ENCODE data around the gene MOB2. TPM values are rescaled to one million over a fixed set of nuclear protein-coding genes. Genes with fewer than 3 reads are reported as not detected.
A peak's percentile ranks its signal among the peaks of the same experiment; 100 is the strongest.

The MOB2 gene
- total RNA-seq, 1 experiment from 2014 or later, result 15.2 TPM

DNA sequence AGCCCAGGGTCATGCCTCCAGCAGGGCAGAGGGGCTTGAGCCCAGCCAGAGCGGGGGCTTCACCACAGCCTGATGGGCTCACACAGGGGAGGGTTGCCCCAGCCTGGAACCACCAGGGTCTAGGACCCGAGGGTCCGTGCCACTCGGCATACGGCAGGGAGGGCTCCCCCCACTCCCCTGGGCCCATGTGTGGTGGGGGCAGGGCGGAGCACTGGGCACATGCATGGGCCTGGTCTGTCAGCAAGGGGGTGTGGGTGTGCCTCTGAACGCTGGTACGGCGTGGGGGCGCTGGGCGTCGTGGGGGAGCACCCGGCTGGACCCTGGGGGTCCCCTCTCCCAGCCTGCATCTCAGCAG is 29.3 kb downstream of the MOB2 start:
- no peak for DNase-seq (ENCODE audit: low spot score)

DNA sequence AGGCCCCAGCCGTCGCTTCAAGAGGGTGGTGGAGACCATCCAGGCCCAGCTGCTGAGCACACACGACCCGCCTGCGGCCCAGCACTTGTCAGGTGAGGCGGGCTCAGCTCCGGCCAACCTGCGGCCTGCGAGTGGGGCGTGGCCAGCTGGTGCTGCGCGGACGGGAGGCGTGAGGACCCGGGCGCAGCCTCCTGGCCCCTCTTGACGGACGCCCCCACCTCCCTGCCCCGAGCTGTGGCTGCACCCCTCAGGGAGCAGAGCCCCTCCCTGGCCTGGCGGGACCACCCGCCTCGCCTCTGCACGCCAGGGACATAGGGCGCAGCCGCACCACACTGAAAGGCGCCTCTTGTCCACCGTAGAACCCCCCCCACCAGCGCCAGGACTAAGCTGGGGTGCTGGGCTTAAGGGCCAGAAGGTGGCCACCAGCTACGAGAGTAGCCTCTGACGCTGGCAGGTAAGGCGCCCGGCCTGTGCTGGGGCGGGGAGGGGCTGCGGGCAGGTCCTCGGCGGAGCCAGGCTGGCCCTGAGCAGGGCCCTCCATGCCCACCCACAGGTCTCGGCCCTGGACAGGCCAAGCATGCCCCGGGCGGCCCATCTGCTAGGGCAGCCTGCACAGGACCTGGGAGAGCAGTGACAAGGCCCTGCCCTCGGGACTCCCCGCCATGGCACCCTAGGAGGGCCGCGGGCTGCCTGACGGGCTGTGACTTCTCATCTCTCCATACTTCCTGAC is 29.8 kb downstream of the MOB2 start:
- DNase-seq (ENCODE audit: low spot score), result no peak

DNA sequence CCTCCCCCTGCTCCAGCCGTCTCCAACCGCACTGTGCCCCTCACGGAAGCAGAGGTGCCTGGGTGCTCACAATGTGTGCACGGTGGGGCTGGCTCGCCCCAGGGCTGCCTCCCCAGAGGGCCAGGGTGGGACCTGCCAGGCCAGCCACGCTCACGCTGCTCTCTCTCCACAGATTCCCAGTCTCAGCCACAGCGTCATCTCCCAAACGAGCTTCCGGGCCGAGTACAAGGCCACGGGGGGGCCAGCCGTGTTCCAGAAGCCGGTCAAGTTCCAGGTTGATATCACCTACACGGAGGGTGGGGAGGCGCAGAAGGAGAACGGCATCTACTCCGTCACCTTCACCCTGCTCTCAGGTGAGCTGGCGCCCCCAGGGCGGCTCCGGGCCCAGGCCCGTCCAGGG is 30.4 kb downstream of the MOB2 start:
- DNase-seq (ENCODE audit: low spot score), result no peak

DNA sequence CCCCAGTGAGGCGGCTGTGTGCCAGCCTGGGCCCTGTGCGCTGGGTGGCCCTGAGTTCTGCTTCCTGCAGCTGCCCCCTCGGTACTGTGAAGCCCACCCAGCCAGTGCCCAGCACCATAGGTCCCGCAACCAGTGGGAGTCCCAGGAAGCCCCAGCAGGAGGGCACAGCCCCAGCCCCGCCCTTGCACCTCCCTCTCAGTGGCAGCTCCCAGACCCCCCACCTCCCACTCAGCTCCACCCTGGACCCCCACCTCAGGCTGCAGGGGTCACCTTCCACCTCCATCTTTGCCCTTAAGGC is 30.9 kb downstream of the MOB2 start:
- no peak for DNase-seq (ENCODE audit: low spot score)

DNA sequence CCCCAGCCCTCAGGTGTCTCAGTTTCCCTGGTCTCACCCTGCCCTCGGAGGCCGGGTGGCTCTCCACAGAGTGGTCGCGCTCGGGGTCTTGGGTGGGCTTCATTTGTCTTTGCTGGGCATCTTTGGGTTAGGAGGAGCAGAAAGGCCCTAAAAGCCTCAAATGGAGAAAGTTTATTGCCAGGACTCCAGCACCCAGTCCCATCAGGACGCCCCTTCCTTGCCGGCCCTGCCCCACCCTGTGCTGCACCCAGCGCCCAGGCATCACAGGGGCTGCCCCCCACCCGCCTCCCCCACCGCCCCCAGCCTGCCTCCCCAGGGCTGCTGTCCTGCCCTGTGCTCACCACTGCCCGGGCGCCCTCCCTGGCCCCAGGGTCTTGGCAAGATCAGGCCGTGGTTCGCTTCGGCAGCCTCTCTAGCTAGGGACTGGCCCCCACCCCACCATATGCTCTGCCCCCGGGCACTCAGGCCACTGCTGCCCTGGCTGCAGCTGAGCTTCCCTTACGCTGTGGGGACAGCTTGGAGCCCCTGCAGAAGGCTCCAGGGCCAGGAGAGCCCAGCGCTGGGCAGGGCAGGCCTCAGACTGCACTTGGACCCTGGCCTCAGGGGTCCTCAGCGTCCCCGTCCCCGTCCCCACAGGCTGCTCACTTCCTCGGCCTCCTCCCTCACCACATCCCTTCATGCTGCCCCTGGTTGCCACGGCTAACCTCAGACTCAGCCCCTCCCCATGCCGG is 31.4 kb downstream of the MOB2 start:
- no peak for DNase-seq (ENCODE audit: low spot score)

DNA sequence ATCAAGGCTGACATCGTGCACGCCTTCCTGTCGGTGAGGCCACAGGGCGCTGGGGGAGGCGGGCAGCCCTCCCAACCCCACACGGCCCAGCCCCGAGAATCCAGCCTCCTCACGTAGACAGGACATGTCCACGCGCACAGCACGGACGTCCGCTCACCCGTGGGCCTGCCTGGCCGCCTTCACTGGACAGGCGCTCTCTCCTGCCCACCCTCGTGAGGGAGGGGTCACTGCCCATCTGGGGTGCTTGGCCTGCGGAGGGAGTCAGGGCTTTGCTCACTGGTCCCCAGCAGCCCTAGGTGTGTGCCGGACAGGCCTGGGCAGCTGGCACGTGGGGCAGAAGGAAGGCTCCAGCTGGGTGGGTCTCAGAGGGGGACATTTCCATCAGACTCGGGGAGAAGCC is 32.0 kb downstream of the MOB2 start:
- DNase-seq (ENCODE audit: low spot score), result no peak

DNA sequence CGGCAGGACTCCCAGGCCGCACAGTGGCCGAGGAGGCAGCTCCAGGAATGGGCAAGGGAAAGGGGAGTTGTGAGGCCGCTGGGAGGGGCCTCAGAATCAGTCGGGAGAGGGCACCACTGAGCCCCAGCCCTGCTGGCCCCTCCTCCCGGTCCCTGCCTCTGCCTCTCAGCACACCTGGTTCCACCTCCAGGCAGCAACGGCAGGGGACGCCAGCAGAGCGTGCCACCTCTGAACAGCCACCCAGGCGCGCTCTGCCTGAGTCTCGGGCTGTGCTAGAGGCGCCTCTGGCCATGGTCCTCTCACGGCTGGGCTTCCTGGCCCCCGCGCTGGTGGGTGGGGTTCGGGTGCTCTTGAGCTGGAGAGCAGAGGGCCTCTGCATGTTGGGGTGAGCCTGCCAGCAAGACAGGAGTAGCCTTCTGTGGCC is 33.0 kb downstream of the MOB2 start:
- DNase-seq (ENCODE audit: low spot score), result no peak

DNA sequence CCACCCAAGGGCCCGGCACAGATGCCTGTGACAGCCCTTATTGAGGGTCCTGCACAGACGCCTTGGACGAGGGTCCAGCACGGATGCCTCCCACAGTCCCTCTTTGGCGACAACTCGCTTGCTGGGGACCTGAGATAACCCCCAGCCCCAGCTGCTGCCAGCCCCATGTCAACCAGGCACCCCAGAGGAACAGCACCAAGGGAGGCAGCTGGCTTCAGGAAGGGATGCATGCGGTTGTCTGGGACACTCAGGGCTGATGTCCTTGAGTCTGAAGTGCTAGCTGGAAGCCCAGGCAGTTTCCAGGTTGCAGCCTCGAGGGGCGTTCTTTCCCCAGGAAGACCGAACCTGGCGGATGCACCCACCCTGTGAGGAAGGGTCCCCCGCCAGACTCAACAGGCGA is 33.8 kb downstream of the MOB2 start:
- no peak for DNase-seq (ENCODE audit: low spot score)

DNA sequence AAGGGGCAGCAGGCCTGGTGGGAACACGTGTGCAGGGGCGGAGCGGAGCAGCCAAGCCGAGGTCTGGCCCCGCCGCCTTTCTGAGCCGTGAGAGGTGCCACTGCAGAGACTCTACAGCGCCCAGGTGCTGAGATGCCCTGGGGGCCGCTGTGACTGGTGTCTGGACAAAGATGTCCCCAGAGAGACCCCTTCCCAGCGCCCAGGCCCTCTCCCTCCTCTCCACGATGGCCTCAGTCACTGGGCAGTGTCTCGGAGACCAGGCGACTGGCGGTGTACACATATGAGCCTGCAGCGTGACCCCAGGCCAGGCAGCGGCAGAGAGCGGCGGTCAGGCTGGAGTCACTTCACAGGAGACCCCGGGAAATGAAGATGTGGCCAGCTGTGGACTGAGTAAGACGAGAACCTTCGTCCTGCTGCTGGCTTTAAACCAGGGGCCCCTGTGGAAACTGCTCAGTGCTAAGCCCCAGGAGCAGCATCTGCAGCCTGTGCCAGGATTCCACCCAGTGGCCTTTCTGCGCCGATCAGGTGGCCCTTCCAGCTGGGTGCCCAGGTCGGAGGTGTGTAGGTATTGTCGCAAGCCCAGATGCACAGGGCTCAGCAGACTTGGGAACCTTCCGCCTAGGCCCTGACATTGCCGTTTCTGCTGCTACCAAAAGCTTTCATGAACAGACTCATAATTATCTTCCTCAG is 34.7 kb downstream of the MOB2 start:
- no peak for DNase-seq (ENCODE audit: low spot score)

DNA sequence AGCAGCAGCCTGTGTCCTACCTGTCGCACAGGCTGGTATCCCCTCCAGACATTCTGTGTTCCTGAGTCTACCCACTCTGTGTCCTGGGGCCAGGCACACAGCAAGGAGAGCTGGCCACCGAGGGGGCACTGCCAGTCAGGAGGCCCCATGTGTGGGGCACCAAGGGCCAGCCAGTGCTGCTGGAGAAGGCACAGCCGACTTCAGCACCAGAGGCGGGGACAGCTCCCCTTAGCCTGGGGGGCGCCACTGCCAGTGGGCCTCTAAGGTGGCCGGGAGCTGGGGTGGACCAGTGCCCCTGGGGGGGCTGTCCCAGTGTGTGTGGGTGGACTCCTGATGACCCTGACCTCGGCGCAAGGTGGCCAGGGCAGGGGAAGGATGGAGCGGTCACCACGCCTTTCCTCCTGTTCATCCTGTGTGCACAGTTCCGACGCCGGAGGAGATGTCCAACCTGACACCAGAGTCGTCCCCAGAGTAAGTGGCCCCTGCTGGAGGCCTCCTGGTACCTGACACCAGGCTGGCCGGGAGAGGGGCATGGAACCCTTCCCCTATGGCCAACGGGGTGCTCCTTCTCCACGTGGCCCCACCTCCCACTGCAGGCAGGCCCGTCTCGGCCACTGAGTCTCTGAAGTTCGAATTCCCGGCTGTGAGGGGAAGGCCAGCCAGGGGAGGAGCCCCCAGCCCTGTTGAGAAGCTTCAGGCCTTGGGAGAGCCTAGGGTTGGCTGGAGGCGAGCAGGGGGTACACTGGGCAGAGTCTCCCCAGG is 35.4 kb downstream of the MOB2 start:
- DNase-seq (ENCODE audit: low spot score), result no peak

DNA sequence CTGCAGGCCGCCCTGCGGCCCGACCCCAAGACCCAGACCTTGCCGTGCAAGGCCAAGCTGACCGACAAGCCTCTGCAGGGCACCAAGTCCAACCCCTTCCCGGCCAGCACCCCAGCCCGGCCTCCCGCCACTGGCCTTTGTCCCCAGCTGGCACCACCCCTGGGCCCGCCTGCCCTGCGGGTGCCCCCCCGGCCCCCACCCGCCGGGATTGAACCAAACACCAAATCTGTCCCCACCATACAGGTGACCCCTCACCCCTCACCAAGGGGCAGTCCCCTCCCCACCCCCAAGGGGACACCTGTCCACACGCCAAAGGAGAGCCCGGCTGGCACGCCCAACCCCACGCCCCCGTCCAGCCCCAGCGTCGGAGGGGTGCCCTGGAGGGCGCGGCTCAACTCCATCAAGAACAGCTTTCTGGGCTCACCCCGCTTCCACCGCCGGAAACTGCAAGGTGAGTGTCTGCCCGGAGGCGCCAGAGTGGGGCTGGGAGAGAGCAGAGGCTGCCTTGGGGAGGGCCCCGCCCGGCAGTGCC is 36.2 kb downstream of the MOB2 start:
- no peak for DNase-seq (ENCODE audit: low spot score)

DNA sequence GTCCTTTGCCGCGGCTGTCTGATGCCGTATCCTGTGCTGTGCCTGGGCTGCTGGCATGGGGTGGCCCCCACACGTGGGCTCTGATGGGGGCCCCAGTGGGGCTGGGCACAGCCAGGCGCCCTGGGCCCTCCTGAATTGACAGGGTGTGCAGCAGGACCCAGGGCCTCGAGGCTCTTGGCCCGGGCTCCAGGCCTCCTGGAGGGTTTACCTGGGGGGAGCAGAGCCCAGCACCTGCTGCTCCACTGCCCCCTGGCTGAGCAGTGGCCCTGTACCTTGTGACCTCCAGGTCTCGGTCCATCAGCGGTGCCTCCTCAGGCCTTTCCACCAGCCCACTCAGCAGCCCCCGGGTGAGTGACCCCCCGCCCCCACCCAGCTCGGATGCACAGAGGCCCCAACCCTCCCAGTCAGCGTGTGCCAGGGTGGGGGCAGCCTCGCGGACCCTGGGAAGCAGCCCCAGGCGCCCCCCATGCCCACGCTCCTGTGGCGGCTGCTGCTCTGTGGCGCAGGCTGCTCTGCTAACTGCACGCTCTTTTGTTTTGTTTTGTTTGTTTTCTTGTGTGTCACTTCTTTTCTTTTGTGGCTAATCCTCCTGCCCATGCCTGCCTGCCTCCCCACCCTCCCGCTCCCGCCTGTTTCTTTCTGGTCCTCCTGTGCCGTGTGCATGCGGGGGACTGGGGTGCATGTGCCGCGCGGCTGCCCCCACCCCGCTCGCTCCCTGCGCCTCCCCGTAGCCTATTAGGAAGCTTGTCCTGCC is 36.9 kb downstream of the MOB2 start:
- no peak for DNase-seq (ENCODE audit: low spot score)

DNA sequence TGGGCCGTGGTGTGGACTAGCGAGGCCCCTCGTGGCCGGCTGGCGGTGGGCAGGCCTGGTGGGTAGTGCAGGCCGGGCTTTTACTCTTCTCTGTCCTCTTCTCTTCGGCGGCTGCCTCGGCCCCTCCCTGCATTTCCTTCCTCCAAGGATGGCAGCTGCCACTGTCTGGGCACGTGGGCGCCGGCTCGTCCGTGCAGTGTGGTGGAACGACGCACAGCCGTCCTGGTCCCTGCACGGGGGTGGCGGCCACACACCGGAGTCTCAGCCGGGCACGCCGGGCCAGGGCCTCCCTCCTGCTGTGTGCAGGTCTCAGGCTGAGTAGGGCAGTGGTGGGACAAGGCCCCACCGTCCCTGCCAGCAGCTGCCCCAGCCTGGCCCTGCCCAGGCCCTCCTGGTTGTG is 37.7 kb downstream of the MOB2 start:
- no peak for DNase-seq (ENCODE audit: low spot score)

DNA sequence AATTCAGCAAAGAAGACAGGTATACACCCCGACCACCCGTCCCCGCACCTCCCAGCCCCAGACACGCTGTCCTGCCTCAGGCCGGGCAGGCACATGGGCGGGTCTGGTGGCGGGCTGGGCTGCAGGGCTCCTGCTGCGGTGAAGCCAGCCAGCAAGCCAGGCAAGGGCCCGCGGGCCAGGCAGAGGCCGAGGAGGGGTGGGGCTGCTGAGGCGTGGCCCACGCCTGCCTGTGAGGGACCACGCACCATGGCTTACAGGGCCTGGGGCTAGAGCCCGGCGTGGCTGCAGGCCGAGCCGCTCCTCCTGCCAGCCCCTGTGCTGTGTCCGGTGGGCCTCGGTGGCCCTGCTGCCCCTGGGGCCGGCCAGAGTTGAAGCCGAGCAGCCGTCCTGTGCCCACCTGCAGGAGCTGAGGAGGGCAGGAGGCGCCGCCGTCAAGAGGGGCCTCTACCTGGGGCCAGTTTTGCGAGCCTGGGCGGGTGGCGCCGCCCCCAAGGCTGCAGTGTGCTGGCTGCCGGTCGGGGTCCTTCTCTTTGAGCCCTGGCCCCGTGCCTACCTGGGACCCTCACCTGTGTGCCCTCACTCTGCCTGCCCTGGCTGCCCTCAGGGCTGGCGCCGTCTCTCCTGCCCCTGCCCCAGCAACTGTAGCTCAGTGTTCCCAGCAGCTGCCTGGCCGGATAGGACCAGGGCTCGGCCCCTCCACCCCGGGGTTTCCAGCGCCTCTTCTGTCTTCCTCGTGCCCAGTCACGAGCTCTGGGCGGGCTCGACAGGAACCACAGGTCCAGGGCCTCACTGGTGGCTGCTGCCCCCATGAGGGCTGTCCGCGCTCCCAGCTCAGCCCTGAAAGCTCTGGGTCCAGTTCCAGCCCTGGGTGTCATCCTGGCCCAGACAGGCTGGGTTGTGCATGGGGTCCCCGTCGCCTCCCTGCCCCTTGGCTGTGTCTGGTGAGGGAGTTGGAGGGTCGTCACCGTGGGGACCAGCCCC is 38.4 kb downstream of the MOB2 start:
- DNase-seq (ENCODE audit: low spot score), result no peak

DNA sequence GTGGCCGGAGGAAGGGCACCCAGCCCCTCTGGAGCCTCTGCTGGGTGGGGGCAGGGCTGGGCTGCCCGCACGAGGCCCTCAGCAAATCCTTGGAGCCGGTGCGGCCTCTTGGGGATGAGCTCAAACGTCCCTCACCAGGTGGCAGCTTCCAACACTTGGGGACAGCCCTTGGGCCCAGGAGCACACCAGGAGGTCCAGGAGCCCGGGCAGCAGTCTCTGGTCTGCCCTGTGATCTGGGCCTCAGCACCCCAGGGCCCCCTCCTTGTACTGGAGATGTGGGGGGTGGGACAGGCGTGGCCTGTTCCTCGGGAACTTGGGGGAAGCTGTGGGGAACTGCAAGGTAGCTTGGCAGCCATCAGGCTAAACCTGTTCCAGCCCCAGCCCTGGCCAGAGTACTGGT is 40.0 kb downstream of the MOB2 start:
- no peak for DNase-seq (ENCODE audit: low spot score)

DNA sequence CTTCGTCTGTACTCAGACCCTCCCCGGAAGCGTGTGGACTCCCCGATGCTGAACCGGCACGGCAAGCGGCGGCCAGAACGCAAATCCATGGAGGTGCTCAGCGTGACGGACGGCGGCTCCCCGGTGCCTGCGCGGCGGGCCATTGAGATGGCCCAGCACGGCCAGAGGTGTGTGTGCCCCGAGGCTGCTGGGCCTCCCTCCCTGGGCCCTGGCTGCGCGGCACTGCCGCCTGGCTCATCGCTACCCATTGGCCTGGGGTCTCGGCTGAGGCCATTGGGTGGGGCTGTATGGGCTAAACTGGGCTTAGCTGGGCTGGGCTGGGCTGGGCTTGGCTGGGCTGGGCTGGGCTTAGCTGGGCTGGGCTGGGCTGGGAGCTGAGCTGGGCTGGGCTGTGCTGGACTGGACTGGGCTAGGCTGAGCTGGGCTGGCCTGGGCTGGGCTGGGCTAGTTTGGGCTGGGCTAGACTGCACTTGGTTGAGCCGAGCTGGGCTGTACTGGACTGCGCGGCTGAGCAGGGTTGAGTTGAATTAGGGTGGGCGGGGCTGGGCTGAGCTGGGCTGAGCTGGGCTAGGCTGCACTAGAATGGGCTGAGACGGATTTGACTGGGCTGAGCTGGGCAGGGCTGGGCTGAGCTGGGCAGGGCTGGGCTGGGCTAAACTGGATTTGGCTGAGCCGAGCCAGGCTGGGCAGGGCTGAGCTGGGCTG is 40.7 kb downstream of the MOB2 start:
- peak; percentile 44 for DNase-seq (ENCODE audit: low spot score)

DNA sequence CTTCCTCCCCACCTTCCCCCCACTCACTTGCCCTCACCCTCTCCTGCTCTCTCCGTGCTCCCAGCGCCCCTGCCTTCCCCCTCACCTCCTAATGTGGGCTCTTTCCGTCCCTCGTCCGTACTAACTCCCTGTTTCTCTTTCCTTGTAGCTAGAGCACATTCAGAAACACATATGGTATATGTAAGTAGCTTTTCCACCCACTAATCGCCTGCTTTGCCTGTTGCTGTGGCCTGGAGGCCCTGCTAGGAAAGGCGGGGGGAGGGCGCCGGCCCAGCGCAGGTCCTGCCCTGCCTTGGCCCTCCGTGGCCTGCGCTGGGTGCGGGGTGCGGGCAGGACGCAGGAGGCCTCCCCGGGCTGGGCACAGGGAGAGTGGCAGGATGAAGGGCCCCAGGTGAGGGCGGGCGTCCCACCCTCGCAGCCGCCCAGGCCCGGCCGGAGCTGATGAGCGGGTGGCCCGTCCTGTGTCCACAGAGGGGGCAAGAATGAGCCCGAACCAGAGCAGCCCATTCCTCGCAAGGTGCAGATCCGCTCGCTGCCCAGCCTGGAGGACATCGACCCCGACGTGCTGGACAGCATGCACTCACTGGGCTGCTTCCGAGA is 41.7 kb downstream of the MOB2 start:
- no peak for DNase-seq (ENCODE audit: low spot score)

DNA sequence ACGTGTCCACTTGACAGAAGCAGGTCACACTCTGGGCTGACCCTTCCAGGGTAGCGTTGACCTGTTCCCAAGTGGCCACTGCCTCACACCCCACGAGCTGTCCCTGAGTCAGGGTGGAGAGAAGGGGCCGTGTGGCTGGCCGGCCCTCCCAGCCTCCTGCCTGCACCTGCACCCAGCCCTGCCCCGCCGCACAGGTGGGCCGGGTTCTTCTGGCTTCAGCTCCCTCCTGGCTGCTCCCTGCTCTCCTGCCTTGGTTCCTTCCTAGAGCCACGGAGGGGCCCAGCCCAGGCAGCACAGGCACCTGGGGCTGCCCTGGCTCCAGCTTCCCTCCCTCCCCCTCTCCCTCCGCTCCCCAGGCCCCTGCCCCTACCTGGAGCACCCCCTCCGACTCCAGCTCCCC is 42.3 kb downstream of the MOB2 start:
- no peak for DNase-seq (ENCODE audit: low spot score)

DNA sequence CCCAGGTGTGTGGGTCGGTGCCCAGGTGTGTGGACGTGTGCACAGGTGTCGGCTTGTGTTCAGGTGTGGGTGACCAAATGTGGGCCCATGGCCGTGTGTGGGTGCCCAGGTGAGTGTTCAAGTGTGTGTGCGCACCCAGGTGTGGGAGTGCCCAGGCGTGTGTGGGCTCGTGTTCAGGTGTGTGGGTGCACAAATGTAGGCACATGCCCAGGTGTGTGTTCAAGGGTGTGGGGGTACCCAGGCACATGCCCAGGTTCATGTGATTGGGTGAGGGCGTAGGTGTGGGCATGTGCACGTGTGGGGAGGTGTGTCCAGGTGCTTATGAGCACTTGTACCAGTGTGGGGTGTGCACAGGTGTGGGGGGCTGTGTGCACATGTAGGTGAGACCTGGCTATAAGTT is 42.8 kb downstream of the MOB2 start:
- DNase-seq (ENCODE audit: low spot score), result no peak

All from H4 (cell line).